ENCODE measurements around the gene ARHGAP11A. TPM values are rescaled to one million over a fixed set of nuclear protein-coding genes. Genes with fewer than 3 reads are reported as not detected.

The ARHGAP11A gene
- total and polyA plus RNA-seq, 2 of the 13 experiments (the other 11 are each of a cell fraction or from before 2014, with no cell fraction given) = 5.1 to 46.3 TPM

- ChIA-PET POLR2A (no interaction called here), CTCF (ENCODE audit: low intra/inter-chr PET ratio, low total read pairs) (no interaction called here)
- Histone ChIP-seq H3K9me3 (ENCODE audit: low read length) (no peaks in the 10 kb centered on the region), H3K4me1 (ENCODE audit: insufficient read depth, low read length) (peaks cover 2% of the 10 kb centered on the region), H3K27ac (ENCODE audit: extremely low read length, insufficient read depth, low read length) (no peak overlapping the region), H3K79me2 (ENCODE audit: insufficient read depth, low read length) (no peaks in the 10 kb centered on the region), H3K36me3 (replicated peaks in 1 of 2; ENCODE audit: control insufficient read depth in 1 of 2, insufficient read depth in 2 of 2, low read length in 2 of 2) (no peaks in the 10 kb centered on the region; a peak in 1 of 5 replicates), H3K4me3 (replicated peaks in 1 of 3; ENCODE audit: insufficient read depth in 1 of 3, low read depth in 2 of 3, low read length in 3 of 3) (no peak overlapping the region), H2AFZ (ENCODE audit: low read length) (no peak overlapping the region), H3K9ac (ENCODE audit: insufficient read depth, low read depth, low read length) (no peak overlapping the region), H3K4me2 (ENCODE audit: low read depth, low read length) (no peak overlapping the region), H3K27me3 (ENCODE audit: control insufficient read depth in 1 of 2, insufficient read depth in 2 of 2, low read length in 2 of 2) (no peaks in the 10 kb centered on the region; a peak in 1 of 5 replicates), H4K20me1 (ENCODE audit: insufficient read depth, low read length) (no peaks in the 10 kb centered on the region)
- ATAC-seq = no peak
- 94% methylated on average over 1 of the region's 1 CpG for WGBS (ENCODE audit: low lambda C conversion rate)
- TF ChIP-seq ZNF17 (CRISPR knock-in tag; IDR thresholded peaks at IDR 0.05) = no peak
- TF ChIP-seq STAT5B (CRISPR knock-in tag; IDR thresholded peaks at IDR 0.05) = no peak
- TF ChIP-seq SAFB2 (CRISPR knock-in tag; IDR thresholded peaks at IDR 0.05; ENCODE audit: borderline replicate concordance, low read depth) = no peak
- TF ChIP-seq ATF7-NPFF (CRISPR knock-in tag; IDR thresholded peaks at IDR 0.05; ENCODE audit: low read depth) = no peak
- TF ChIP-seq MXD3 (CRISPR knock-in tag; IDR thresholded peaks at IDR 0.05) = no peak
- no peak for TF ChIP-seq JUND (CRISPR knock-in tag; IDR thresholded peaks at IDR 0.05)
- TF ChIP-seq U2AF1 (optimal IDR thresholded peaks at IDR 0.05; ENCODE audit: low read depth, low read length) = no peak
- no peak for TF ChIP-seq RCOR2 (CRISPR knock-in tag; IDR thresholded peaks at IDR 0.05)
- no peak for TF ChIP-seq ZFX (CRISPR knock-in tag; IDR thresholded peaks at IDR 0.05; ENCODE audit: low read depth)
- TF ChIP-seq NFIC (IDR thresholded peaks at IDR 0.05; ENCODE audit: low read length) = no peak
- no peak for TF ChIP-seq GZF1 (CRISPR knock-in tag; IDR thresholded peaks at IDR 0.05)
- no peak for TF ChIP-seq THYN1 (CRISPR knock-in tag; IDR thresholded peaks at IDR 0.05; ENCODE audit: borderline replicate concordance, low read depth)
- no peak for TF ChIP-seq ATAD3A (CRISPR knock-in tag; IDR thresholded peaks at IDR 0.05)
- no peak for TF ChIP-seq ZNF766 (CRISPR knock-in tag; IDR thresholded peaks at IDR 0.05; ENCODE audit: borderline replicate concordance)
- no peak for TF ChIP-seq CAMTA2 (CRISPR knock-in tag; IDR thresholded peaks at IDR 0.05; ENCODE audit: borderline replicate concordance)
- no peak for TF ChIP-seq ZNF24 (IDR thresholded peaks at IDR 0.05)
- no peak for TF ChIP-seq DMAP1 (CRISPR knock-in tag; IDR thresholded peaks at IDR 0.05)
- no peak for TF ChIP-seq POLR2AphosphoS5 (IDR thresholded peaks at IDR 0.05; ENCODE audit: low read depth, low read length)
- TF ChIP-seq, protein P1, sequence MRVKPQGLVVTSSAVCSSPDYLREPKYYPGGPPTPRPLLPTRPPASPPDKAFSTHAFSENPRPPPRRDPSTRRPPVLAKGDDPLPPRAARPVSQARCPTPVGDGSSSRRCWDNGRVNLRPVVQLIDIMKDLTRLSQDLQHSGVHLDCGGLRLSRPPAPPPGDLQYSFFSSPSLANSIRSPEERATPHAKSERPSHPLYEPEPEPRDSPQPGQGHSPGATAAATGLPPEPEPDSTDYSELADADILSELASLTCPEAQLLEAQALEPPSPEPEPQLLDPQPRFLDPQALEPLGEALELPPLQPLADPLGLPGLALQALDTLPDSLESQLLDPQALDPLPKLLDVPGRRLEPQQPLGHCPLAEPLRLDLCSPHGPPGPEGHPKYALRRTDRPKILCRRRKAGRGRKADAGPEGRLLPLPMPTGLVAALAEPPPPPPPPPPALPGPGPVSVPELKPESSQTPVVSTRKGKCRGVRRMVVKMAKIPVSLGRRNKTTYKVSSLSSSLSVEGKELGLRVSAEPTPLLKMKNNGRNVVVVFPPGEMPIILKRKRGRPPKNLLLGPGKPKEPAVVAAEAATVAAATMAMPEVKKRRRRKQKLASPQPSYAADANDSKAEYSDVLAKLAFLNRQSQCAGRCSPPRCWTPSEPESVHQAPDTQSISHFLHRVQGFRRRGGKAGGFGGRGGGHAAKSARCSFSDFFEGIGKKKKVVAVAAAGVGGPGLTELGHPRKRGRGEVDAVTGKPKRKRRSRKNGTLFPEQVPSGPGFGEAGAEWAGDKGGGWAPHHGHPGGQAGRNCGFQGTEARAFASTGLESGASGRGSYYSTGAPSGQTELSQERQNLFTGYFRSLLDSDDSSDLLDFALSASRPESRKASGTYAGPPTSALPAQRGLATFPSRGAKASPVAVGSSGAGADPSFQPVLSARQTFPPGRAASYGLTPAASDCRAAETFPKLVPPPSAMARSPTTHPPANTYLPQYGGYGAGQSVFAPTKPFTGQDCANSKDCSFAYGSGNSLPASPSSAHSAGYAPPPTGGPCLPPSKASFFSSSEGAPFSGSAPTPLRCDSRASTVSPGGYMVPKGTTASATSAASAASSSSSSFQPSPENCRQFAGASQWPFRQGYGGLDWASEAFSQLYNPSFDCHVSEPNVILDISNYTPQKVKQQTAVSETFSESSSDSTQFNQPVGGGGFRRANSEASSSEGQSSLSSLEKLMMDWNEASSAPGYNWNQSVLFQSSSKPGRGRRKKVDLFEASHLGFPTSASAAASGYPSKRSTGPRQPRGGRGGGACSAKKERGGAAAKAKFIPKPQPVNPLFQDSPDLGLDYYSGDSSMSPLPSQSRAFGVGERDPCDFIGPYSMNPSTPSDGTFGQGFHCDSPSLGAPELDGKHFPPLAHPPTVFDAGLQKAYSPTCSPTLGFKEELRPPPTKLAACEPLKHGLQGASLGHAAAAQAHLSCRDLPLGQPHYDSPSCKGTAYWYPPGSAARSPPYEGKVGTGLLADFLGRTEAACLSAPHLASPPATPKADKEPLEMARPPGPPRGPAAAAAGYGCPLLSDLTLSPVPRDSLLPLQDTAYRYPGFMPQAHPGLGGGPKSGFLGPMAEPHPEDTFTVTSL (CRISPR knock-in tag; IDR thresholded peaks at IDR 0.05; ENCODE audit: borderline replicate concordance) = no peak
- TF ChIP-seq SMARCC2 (IDR thresholded peaks at IDR 0.05) = no peak
- no peak for FAIRE-seq
- intact Hi-C loops (cut with micrococcal nuclease; ENCODE audit: unreplicated experiment) (no loop called here), in situ Hi-C loops (cut with HindIII; ENCODE audit: extremely low pct_ligation_motif_present, low pct_unique_long_range_greater_than_20kb) (no loop called here)
- no peak for DNase-seq (ENCODE audit: low spot score)
- no TSS peak for BruUV-seq (replicated peaks)
Measured at GRCh38 chr15:32643907-32644445, 28.7 kb downstream of the ARHGAP11A start.

All from HepG2 (cell line).